Measurements from ENCODE around the gene LRRC47.

The LRRC47 gene

GRCh38 chr1:3771108-3772026, 24.9 kb downstream of the LRRC47 start:
- Histone ChIP-seq H3K4me3 (peak overlapping the region; percentile 60 to 65), H3K4me1 (peaks cover 3 to 47% (median 22%) of the 10 kb centered on the region in 4 donors), H3K36me3 (no peaks in the 10 kb centered on the region), H3K9me3 (no peaks in the 10 kb centered on the region), H3K27me3 (peaks cover 0 to 16% of the 10 kb centered on the region in 2 donors), H3K27ac (no peak overlapping the region)
- no peak for DNase-seq
- TF ChIP-seq, protein P1, sequence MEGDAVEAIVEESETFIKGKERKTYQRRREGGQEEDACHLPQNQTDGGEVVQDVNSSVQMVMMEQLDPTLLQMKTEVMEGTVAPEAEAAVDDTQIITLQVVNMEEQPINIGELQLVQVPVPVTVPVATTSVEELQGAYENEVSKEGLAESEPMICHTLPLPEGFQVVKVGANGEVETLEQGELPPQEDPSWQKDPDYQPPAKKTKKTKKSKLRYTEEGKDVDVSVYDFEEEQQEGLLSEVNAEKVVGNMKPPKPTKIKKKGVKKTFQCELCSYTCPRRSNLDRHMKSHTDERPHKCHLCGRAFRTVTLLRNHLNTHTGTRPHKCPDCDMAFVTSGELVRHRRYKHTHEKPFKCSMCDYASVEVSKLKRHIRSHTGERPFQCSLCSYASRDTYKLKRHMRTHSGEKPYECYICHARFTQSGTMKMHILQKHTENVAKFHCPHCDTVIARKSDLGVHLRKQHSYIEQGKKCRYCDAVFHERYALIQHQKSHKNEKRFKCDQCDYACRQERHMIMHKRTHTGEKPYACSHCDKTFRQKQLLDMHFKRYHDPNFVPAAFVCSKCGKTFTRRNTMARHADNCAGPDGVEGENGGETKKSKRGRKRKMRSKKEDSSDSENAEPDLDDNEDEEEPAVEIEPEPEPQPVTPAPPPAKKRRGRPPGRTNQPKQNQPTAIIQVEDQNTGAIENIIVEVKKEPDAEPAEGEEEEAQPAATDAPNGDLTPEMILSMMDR (IDR thresholded peaks at IDR 0.05), result no peak
- intact Hi-C loops (cut with DNase I; ENCODE audit: low total_unique reads), result no loop called here

- DNase-seq, result no peak
- intact Hi-C loops (cut with DNase I; ENCODE audit: low total_unique reads), result no loop called here
- Histone ChIP-seq H3K4me1 (peaks cover 3 to 39% (median 22%) of the 10 kb centered on the region in 4 donors), H3K9me3 (no peaks in the 10 kb centered on the region), H3K4me3 (no peak overlapping the region), H3K27me3 (peaks cover 0 to 16% of the 10 kb centered on the region in 2 donors), H3K27ac (no peak overlapping the region), H3K36me3 (no peaks in the 10 kb centered on the region)
- TF ChIP-seq, protein P1 (IDR thresholded peaks at IDR 0.05), result no peak
These were observed 26.1 kb downstream of the LRRC47 start for GRCh38 chr1:3770047-3770765.

DNA sequence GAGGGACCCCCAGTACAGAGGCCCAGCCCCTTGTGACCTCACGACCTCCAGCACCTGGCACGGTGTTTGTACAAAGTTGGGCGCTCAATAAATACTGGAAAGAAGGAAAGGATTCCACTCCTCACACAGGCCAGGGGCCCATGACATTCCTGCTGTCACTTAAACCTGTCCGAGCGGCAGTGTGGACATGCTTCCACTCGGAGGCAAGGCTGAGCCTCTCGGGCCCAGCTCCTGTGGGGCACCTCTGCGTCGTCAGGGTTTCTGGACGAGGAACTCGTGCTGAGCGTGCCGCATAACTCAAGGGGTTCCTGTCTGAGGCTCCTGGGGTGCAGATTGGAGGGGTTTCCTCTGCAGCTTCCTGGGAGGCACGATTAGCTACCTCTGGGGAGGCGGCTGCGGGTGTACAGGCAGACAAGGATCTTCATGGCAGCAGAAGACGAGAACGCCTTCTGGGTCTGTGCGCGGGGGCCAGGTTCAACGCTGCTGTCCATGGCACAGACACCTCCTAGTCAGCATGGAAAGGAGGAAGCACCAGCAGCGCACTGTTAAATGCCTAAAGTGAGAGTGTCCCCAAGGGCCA, 27.4 kb downstream of the LRRC47 start:
- H3K4me3 ChIP-seq, result no peak overlapping the region
- no peaks in the 10 kb centered on the region for H3K9me3 ChIP-seq
- H3K27me3 ChIP-seq, result peaks cover 0 to 17% of the 10 kb centered on the region in 2 donors
- intact Hi-C loops (cut with DNase I; ENCODE audit: low total_unique reads), result no loop called here
- H3K36me3 ChIP-seq, result no peaks in the 10 kb centered on the region
- TF ChIP-seq, protein P1 (IDR thresholded peaks at IDR 0.05), result no peak
- DNase-seq, result no peak
- H3K4me1 ChIP-seq, result peaks cover 3 to 26% (median 21%) of the 10 kb centered on the region in 4 donors
- no peak overlapping the region for H3K27ac ChIP-seq

GRCh38 chr1:3767328-3767925, 28.9 kb downstream of the LRRC47 start:
- DNase-seq, result no peak
- Histone ChIP-seq H3K4me1 (peaks cover 3 to 12% (median 10%) of the 10 kb centered on the region in 4 donors), H3K27me3 (peaks cover 0 to 32% of the 10 kb centered on the region in 2 donors), H3K9me3 (no peaks in the 10 kb centered on the region), H3K4me3 (no peak overlapping the region), H3K27ac (no peak overlapping the region), H3K36me3 (no peaks in the 10 kb centered on the region)
- intact Hi-C loops (cut with DNase I; ENCODE audit: low total_unique reads), result no loop called here
- TF ChIP-seq, protein P1 (IDR thresholded peaks at IDR 0.05), result no peak

GRCh38 chr1:3763351-3764125, 32.8 kb downstream of the LRRC47 start:
- no peak overlapping the region for H3K27ac ChIP-seq

More at GRCh38 chr1:3763351-3764125, 32.8 kb downstream of the LRRC47 start:
- peaks cover 0 to 46% of the 10 kb centered on the region in 2 donors for H3K27me3 ChIP-seq
- H3K36me3 ChIP-seq, result no peaks in the 10 kb centered on the region
- TF ChIP-seq, protein P1 (IDR thresholded peaks at IDR 0.05), result no peak
- no peak overlapping the region for H3K4me3 ChIP-seq
- intact Hi-C loops (cut with DNase I; ENCODE audit: low total_unique reads), result no loop called here
- H3K9me3 ChIP-seq, result no peaks in the 10 kb centered on the region
- no peak for DNase-seq
- no peaks in the 10 kb centered on the region for H3K4me1 ChIP-seq

Measured in tibial artery (tissue), 4 donors.